Smooth muscle cell (in vitro differentiated cells): ENCODE measurements around the gene HCN4. TPM values are rescaled to one million over a fixed set of nuclear protein-coding genes. Genes with fewer than 3 reads are reported as not detected.

Experiments used
- DNase-seq: peaks from one replicate; lab custom pipeline; 2025; ENCODE audit not compliant: unreplicated experiment; lab: John Stamatoyannopoulos, UW
- H2AFZ ChIP-seq: fragments of 200-600 bp; sonication (generic); 2 replicates; pipeline ENCODE4 v1.6.0; 2016; ENCODE audit warnings: antibody characterized with exemption, low read depth, mild to moderate bottlenecking
- H3F3A ChIP-seq: fragments of 200-600 bp; sonication (generic); 2 replicates; pipeline ENCODE4 v1.6.0; 2017; ENCODE audit warnings: antibody characterized with exemption, low read depth
- H3K27ac ChIP-seq: fragments of 200-600 bp; sonication (generic); 2 replicates; pipeline ENCODE4 v1.5.1; 2016; ENCODE audit warnings: low read depth, mild to moderate bottlenecking
- H3K27me3 ChIP-seq: fragments of 200-600 bp; sonication (generic); 2 replicates; pipeline ENCODE4 v1.6.1; 2016; ENCODE audit warnings: low read depth, mild to moderate bottlenecking
- H3K36me3 ChIP-seq: fragments of 200-600 bp; sonication (generic); 2 replicates; pipeline ENCODE4 v1.5.1; 2016; ENCODE audit warnings: low read depth
- H3K4me1 ChIP-seq: fragments of 200-600 bp; sonication (generic); 2 replicates; pipeline ENCODE4 v1.5.1; 2016; ENCODE audit warnings: low read depth
- H3K4me2 ChIP-seq: fragments of 200-600 bp; sonication (generic); 2 replicates; pipeline ENCODE4 v1.6.0; 2016; ENCODE audit warnings: mild to moderate bottlenecking
- H3K4me3 ChIP-seq: fragments of 200-600 bp; sonication (generic); 2 replicates; pipeline ENCODE4 v1.5.1; 2016; ENCODE audit warnings: mild to moderate bottlenecking
- H3K79me2 ChIP-seq: fragments of 200-600 bp; sonication (generic); 2 replicates; pipeline ENCODE4 v1.6.0; 2016; ENCODE audit warnings: low read depth, mild to moderate bottlenecking
- H3K9ac ChIP-seq: fragments of 200-600 bp; sonication (generic); 2 replicates; pipeline ENCODE4 v1.6.0; 2016; ENCODE audit warnings: low read depth
- H3K9me3 ChIP-seq: fragments of 200-600 bp; sonication (generic); replicated peaks from 2 replicates; pipeline ENCODE4 v1.5.1; 2016; ENCODE audit warnings: low read depth
- H4K20me1 ChIP-seq: fragments of 200-600 bp; sonication (generic); 2 replicates; pipeline ENCODE4 v1.6.0; 2016; ENCODE audit warnings: low read depth
- CTCF ChIP-seq: fragments of 200-600 bp; sonication (generic); IDR thresholded peaks from 2 replicates; pipeline ENCODE4 v1.5.1; 2017; ENCODE audit warnings: borderline replicate concordance, mild to moderate bottlenecking, antibody characterized with exemption; ENCODE audit not compliant: insufficient read depth, poor library complexity, severe bottlenecking
- WGBS: methylation state at CpG from one replicate; pipeline ENCODE4 v1.1.7; 2016; ENCODE audit warnings: low lambda C conversion rate; 5-methylcytosine and 5-hydroxymethylcytosine counted together
- polyA plus RNA-seq: library from polyadenylated mRNA; unstranded; fragments of >200 nt; fragmentation: Nextera tagmentation; extraction: Ambion mirVana; gene quantifications from 2 replicates; pipeline ENCODE4 v1.2.1, GENCODE V29; 2016
- total RNA-seq: library from RNA; depleted of rRNA; stranded (reverse); fragments of >200 nt; gene quantifications from 2 replicates; pipeline ENCODE4 v1.2.3, GENCODE V29; 2014

The HCN4 gene
- total and polyA plus RNA-seq, 2 experiments from 2014 or later: 0.07 TPM; not detected in 1

- Histone ChIP-seq H4K20me1 (no peaks in the 10 kb centered on the region), H3K9ac (no peak overlapping the region), H3K27me3 (no peaks in the 10 kb centered on the region), H3F3A (no peaks in the 10 kb centered on the region), H3K9me3 (no peaks in the 10 kb centered on the region), H2AFZ (no peak overlapping the region), H3K4me1 (no peaks in the 10 kb centered on the region), H3K79me2 (no peaks in the 10 kb centered on the region), H3K4me2 (no peak overlapping the region), H3K4me3 (no peak overlapping the region), H3K27ac (no peak overlapping the region), H3K36me3 (no peaks in the 10 kb centered on the region)
- DNase-seq: no peak
- whole genome bisulfite sequencing: 95% methylated on average over 19 of the region's 19 CpGs
- TF ChIP-seq CTCF: no peak
Observed at GRCh38 chr15:73331991-73332925, 36.5 kb downstream of the HCN4 start.

- no peak for TF ChIP-seq CTCF
- Histone ChIP-seq H3K9me3 (no peaks in the 10 kb centered on the region), H3K27ac (no peak overlapping the region), H3K36me3 (no peaks in the 10 kb centered on the region), H3K4me2 (no peak overlapping the region), H3K9ac (no peak overlapping the region), H3K4me1 (no peaks in the 10 kb centered on the region), H3K4me3 (no peak overlapping the region), H2AFZ (no peak overlapping the region), H3K79me2 (no peaks in the 10 kb centered on the region), H3K27me3 (no peaks in the 10 kb centered on the region), H3F3A (no peaks in the 10 kb centered on the region), H4K20me1 (no peaks in the 10 kb centered on the region)
- 94% methylated on average over 5 of the region's 5 CpGs for WGBS
- DNase-seq: no peak
Observed at GRCh38 chr15:73331501-73331900, 37.3 kb downstream of the HCN4 start.

GRCh38 chr15:73330206-73331051 is 38.3 kb downstream of the HCN4 start:
- no peak overlapping the region for H3K9ac ChIP-seq
- no peaks in the 10 kb centered on the region for H4K20me1 ChIP-seq
- H2AFZ ChIP-seq: no peak overlapping the region
- H3K79me2 ChIP-seq: no peaks in the 10 kb centered on the region
- whole genome bisulfite sequencing: 83% methylated on average over 15 of the region's 15 CpGs
- no peak overlapping the region for H3K4me3 ChIP-seq
- no peaks in the 10 kb centered on the region for H3K4me1 ChIP-seq
- no peaks in the 10 kb centered on the region for H3K27me3 ChIP-seq
- H3K4me2 ChIP-seq: no peak overlapping the region
- H3F3A ChIP-seq: no peaks in the 10 kb centered on the region
- no peak for TF ChIP-seq CTCF
- H3K9me3 ChIP-seq: no peaks in the 10 kb centered on the region
- H3K27ac ChIP-seq: no peak overlapping the region
- no peak for DNase-seq
- H3K36me3 ChIP-seq: no peaks in the 10 kb centered on the region
